ENCODE measurements around the gene STMN1. TPM values are rescaled to one million over a fixed set of nuclear protein-coding genes. Genes with fewer than 3 reads are reported as not detected.

STMN1 gene
- total and polyA plus RNA-seq, 9 of the 15 experiments (the other 6 are each of a cell fraction or from before 2014, with no cell fraction given) = 269 to 2,153 (median 595) TPM

DNA sequence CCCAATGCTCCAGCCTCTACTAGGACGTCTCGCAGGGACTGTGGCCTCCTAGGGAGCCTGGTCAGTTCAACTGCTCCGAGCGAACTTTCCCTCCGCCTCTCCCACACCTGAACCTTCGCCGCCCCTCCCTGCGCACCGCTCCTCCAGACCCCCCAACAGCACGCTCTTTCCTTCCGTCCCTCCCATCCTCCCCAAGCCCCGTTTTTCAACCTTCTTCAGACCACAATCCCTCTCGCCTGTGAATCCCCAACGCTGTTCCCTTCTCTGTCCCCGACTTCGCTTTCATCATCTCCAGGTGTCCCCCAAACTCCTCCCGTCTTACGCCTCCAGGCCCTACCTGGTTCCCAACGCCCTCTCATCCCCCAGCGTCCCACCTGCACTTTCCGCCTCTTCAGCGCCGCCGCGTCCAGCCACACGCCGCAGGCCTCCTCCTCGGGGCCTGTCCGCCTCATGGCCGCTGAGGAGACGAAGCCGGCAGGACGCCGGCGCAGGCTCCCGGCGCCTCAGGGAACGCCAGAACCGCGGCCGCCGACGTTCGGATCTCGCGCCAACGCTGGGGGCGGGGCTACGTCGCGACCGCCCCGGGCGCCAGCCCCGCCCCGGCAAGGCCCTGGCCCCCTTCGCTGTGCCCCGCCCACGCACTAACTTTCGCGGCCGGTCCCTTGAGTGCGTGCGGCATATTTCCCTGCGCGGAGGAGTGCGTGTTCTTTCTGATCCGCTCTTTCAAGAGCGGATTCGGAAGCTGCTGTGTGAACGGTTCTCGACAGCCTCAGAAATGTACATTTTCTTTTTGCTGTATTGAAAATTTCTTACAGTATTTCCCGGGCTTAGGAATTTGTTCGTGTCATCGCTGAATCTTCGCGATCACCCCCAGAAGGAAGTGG is 47.1 kb downstream of the STMN1 start, which contains the start of gene AUNIP (continued):
- no peak for TF ChIP-seq CTCFL (IDR thresholded peaks at IDR 0.05; ENCODE audit: borderline replicate concordance, insufficient read depth, low read depth, low read length, poor library complexity, severe bottlenecking)
- TF ChIP-seq TRIM25 (IDR thresholded peaks at IDR 0.05; ENCODE audit: borderline replicate concordance) = peak; percentile 98
- peak; percentile 76; the same call in 1 of the 2 replicates for TF ChIP-seq POLR2AphosphoS2 (IDR thresholded peaks at IDR 0.05; ENCODE audit: low read length)
- TF ChIP-seq GTF2E2 (tag; IDR thresholded peaks at IDR 0.05) = peak; percentile 98
- TF ChIP-seq, protein P1, sequence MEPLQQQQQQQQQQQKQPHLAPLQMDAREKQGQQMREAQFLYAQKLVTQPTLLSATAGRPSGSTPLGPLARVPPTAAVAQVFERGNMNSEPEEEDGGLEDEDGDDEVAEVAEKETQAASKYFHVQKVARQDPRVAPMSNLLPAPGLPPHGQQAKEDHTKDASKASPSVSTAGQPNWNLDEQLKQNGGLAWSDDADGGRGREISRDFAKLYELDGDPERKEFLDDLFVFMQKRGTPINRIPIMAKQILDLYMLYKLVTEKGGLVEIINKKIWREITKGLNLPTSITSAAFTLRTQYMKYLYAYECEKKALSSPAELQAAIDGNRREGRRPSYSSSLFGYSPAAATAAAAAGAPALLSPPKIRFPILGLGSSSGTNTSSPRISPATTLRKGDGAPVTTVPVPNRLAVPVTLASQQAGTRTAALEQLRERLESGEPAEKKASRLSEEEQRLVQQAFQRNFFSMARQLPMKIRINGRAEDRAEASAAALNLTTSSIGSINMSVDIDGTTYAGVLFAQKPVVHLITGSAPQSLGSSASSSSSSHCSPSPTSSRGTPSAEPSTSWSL (CRISPR knock-in tag; IDR thresholded peaks at IDR 0.05; ENCODE audit: borderline replicate concordance) = no peak
- TF ChIP-seq CTBP1 (IDR thresholded peaks at IDR 0.05; ENCODE audit: borderline replicate concordance) = peak; percentile 95
- peak; percentile 68; the same call in 1 of the 2 replicates for TF ChIP-seq MTA1 (IDR thresholded peaks at IDR 0.05; ENCODE audit: borderline replicate concordance)
- 0 out of 2 replicates have a peak, but pooled peaks have one; percentile 19 for TF ChIP-seq NR3C1 (CRISPR knock-in tag; IDR thresholded peaks at IDR 0.05)
- TF ChIP-seq STAT6 (CRISPR knock-in tag; IDR thresholded peaks at IDR 0.05) = no peak
- no peak; the same call in none of the 2 replicates for TF ChIP-seq ARID1B (IDR thresholded peaks at IDR 0.05)
- no peak for TF ChIP-seq ZNF217 (CRISPR knock-in tag; IDR thresholded peaks at IDR 0.05)
- TF ChIP-seq POLR2H (tag; IDR thresholded peaks at IDR 0.05; ENCODE audit: low read depth) = peak; percentile 97
- peak; percentile 69; the same call in 1 of the 2 replicates for TF ChIP-seq HDAC8 (tag; IDR thresholded peaks at IDR 0.05)
